Stimulated activated CD4-positive, alpha-beta T cell treated with anti-CD3 and anti-CD28 coated beads, TNF-alpha, amount 100 ng/mL, for 4 hours (primary cell): Measurements from ENCODE around the gene ACTL8.

Experiments
- DNase-seq, 3 experiments: peaks; one replicate each; pipeline ENCODE4 v3.0.0-alpha.2; 2020; ENCODE audit warnings: low read depth in 3 of 3

ACTL8 gene

DNA sequence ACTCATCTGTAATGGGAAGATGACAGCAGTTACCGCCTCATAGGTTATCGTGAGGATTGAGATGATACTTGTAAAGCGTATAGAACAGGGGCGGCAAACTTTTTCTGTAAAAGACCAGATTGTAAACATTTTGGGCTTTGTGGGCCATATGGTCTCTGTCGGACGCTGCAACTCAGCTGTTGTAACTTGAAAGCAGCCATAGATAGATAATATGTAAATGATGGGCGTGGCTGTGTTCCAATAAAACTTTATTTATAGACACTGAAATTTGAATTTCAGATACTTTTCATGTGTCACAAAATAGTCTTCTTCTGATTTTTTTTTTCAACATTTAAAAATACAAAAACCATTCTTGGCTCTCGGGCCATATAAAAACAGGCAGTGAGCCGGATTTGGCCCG lies 15.8 kb downstream of the ACTL8 start:
- no peak for DNase-seq

DNA sequence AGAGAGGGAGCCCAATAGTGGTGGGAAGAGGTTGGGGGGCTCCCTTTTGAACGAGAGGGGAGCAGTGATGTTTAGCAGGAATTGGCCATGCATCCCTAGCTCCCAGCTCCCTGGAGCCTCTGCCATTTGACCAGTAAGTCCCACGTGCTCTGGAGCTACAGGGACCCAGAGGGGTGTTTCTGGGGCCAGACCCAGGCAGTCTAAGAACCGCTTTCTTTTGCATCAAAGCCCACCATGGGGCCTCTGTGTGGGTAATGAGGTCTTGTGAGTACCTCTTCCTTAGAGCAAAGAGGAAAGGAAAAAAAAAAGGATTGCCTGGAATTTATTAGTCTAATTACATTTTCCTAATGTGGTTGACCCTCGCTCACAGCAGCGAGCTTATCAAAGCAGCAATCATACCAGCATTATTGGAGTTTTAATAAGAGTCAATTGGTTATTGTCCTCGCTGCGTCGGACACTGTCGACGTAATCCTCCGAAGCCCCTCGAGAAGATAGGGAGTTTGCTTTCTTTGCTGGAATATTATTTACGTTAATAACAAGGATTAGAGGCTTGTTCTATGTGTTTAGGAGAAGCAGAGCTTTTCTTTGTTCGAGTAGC lies 17.6 kb downstream of the ACTL8 start:
- DNase-seq: no peak

- DNase-seq: no peak
Measured at GRCh38 chr1:17773591-17774326, 18.6 kb downstream of the ACTL8 start.

- DNase-seq: no peak
Measured at GRCh38 chr1:17774452-17774851, 19.3 kb downstream of the ACTL8 start.

GRCh38 chr1:17775796-17776195 lies 20.7 kb downstream of the ACTL8 start:
- DNase-seq: no peak

GRCh38 chr1:17776426-17776825 lies 21.3 kb downstream of the ACTL8 start:
- DNase-seq: no peak

DNA sequence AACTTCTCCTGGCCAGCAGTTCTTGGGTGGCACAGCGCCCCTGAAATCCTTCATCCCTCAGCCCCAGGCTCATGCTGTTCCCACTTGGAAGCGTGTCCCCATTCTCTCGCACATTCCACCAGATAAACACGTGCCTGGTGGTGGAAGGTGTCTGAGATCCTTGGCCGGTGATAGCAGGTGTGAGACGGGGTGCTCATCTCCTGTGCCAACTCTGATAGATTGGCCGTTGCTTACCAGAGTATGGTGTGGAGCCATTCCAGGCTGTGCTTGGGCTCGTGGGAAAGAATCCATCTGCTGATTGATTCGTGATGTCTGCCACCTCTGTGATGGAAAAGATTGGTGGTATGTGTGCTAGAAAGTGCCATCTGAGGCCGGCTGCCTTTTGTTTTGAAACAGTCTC lies 22.2 kb downstream of the ACTL8 start:
- no peak for DNase-seq

- DNase-seq: no peak
Measured at GRCh38 chr1:17777818-17778217, 22.7 kb downstream of the ACTL8 start.

DNA sequence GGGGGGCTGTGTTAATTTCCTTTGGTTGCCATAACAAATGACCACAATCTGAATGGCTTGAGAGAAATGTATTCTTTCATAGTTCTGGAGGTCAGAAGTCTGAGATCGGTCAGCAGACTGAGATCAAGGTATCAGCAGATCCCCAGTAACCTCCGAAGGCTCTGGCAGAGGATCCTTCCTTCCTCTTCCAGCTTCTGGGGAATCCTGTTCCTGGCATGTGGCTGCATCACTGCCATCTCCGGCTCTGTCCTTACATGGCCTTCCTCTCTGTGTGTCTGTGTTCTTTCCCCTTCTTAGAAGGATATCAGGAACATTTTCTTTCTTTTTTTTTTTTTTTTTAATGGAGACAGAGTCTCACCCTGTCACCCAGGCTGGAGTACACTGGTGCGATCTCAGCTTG lies 25.8 kb downstream of the ACTL8 start:
- DNase-seq: no peak

DNA sequence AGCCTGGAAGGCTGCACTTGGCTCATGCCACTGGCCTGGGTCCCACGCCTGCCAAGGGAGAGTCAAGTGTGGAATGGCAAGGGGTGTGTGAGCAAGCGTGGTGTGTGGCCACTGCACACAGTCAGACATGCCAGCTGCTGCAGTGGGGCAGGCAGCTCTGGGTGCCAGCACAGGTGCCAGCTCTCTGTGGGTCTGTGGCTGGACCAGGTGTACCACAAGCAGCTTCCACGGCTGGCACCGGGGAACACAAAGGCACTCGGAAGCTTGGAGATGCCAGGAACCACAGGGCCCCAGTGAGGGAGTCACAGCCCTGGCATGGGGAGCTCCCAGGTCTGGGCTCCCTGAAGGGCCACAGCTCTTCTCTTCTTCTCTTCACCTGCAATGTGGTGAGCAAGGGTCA lies 34.8 kb downstream of the ACTL8 start:
- DNase-seq: no peak

DNA sequence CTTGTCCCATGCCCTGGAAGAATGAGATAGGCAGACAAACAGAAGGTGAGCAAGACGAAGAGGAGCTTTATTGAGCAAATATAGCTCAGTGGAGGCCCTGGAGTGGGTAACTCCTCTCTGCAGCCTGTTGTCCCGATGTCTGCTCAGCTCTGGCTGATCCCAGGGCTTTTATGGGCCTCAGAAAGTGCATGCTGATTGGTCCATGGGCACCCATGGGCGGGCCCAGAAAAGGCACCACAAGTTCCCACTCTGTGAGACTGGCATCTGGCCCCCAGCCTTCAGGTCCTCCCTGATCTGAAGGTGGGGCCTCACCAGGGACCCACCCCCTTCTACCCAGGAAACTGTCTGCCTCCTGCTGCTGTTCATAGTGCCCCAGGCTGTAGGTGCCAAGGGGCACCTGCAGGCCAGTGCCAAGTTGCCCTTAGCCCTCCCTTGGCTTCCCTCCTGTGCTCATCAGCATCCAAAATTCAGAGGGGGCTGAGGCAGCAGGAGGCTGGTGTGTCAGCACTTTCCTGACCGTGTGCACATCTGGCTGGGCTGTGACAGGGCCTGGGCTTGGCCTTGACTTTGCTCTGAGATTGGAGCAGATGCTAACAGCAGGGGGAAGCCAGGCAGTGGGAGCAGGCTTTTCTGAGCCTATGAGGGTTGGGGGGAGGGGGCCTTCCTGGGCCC lies 35.4 kb downstream of the ACTL8 start:
- no peak for DNase-seq

GRCh38 chr1:17791055-17791390 lies 35.9 kb downstream of the ACTL8 start:
- no peak for DNase-seq

GRCh38 chr1:17791480-17791879 lies 36.3 kb downstream of the ACTL8 start:
- DNase-seq: no peak

DNA sequence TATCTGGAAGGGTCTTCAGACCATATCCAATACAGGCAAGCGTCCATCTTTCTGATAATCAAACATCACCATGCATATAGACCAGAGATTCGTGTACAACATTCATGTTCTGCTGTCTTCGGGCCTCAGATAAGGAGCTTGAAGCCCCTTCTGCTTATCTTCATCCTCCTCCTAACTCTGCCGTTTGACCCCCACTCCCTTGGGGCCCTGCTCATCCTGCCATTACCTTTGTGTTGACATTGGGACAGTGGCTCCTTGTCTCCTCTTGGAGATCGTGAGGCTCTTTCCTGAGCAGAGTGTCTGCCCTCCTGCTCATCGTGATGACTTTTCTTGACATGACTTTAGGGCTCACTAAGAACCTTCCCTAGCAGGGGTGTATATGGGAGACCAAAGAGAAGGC lies 37.3 kb downstream of the ACTL8 start:
- no peak for DNase-seq

GRCh38 chr1:17795081-17795809 lies 40.1 kb downstream of the ACTL8 start:
- DNase-seq: no peak

- DNase-seq: no peak
Measured at GRCh38 chr1:17795836-17796645, 40.9 kb downstream of the ACTL8 start.

DNA sequence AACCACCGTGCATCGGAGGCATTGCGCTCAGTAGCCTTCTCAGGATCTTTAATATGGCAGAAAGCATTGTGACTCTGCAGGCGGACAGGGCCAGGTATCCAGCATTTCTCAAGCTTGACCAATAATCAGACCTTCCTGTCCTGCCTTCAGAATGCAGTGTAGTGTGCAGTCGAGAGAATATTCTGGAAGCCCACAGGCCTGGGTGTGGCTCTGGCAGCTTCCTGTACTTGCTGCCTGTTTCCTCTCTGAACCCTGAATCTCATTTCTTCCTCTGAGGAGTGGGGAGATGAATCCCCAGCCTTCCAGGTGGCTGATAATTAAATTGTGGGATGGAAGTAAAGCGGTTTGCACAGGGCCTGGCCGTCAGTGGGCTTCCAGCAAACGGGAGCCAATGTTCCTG lies 42.3 kb downstream of the ACTL8 start:
- no peak for DNase-seq

DNA sequence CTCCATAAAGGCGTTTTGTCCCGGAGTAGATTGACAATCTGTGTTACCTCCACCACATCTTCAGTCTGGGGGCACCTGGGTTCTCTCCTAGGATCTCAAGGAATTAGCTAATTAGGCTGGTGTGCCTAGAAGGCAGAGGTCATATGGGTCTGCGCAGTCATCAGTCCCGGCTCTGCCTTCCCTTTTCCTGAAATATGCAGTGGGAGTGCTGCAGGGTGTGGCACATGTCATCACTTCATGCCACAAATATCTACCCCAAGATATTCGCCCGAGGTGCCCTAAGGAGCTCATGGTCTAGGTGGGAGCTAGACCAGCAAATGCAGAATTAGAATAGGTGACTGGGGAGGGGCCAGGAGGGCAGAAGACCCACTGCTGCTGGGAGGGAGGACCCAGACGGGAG lies 42.9 kb downstream of the ACTL8 start:
- DNase-seq: no peak

GRCh38 chr1:17798799-17799382 lies 43.8 kb downstream of the ACTL8 start:
- no peak for DNase-seq

DNA sequence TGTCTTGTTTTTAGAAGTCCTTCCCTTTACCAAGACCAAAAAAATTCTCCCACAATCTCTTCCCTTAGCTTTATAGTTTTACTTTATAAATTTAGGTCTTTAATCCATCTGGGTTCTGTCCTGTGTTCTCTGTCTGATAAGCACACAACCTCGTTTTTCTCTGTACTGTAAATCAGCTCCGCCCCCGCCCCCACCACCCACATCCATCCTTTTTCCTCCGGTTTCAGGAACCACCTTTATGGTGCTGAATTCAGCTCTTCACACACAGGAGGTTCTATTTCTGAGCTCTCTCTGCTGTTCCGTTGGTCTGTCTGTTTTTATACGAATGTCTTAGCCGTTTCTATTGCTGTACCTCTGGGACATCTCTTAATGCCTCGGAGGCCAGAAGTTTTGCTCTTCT lies 44.5 kb downstream of the ACTL8 start:
- DNase-seq: no peak

DNA sequence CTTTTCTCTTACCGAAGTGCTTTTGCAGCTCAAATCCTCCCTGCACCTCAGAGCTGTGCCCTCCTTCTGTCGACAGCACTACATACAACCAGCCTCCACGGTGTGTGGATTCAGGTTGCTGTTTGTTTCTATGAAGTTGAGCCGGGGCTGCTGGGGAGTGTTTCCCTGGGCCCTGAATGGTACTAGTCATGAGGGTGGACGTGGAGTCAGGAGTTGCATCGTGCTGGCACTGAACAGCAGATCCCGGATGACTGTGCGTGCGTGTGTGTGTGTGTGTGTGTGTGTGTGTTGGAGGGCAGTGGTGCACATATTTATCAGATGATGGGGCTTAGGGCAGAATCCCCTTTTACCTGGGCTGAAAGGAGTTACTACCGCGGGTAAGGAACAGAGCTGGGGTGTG lies 47.0 kb downstream of the ACTL8 start:
- no peak for DNase-seq
